Measurements from ENCODE around the gene HOXB5.

Gene HOXB5

DNA sequence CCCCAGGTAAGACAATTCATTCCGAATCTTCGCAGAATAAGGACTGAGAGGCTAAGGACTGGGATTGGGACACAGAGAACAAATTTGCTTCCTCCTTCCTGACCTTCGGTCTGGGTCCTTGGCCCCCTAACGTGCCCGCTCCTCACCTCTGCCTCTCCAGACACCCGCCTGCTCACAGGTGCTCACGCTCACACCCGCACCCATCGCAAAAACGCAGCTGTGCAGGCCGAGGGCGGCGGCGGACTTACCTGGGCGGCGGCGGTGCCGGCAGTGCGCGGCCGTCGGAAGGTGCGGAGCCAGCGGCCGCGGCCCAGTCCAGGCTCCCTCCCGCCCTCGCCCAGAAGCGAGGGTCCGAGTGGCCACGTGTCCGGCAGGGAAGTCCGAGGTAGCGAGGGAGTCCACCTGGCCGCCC lies 39.7 kb upstream of the HOXB5 start:
- DNase-seq (ENCODE audit: low read depth, low spot score): no peak
- in situ Hi-C loops (cut with HindIII; ENCODE audit: low sequenced_read_pairs): no loop called here
- H3K4me3 ChIP-seq (ENCODE audit: low read depth, low read length): no peak overlapping the region
- TF ChIP-seq, protein P1, sequence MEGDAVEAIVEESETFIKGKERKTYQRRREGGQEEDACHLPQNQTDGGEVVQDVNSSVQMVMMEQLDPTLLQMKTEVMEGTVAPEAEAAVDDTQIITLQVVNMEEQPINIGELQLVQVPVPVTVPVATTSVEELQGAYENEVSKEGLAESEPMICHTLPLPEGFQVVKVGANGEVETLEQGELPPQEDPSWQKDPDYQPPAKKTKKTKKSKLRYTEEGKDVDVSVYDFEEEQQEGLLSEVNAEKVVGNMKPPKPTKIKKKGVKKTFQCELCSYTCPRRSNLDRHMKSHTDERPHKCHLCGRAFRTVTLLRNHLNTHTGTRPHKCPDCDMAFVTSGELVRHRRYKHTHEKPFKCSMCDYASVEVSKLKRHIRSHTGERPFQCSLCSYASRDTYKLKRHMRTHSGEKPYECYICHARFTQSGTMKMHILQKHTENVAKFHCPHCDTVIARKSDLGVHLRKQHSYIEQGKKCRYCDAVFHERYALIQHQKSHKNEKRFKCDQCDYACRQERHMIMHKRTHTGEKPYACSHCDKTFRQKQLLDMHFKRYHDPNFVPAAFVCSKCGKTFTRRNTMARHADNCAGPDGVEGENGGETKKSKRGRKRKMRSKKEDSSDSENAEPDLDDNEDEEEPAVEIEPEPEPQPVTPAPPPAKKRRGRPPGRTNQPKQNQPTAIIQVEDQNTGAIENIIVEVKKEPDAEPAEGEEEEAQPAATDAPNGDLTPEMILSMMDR (IDR thresholded peaks at IDR 0.05; ENCODE audit: low read depth, low read length): no peak

DNA sequence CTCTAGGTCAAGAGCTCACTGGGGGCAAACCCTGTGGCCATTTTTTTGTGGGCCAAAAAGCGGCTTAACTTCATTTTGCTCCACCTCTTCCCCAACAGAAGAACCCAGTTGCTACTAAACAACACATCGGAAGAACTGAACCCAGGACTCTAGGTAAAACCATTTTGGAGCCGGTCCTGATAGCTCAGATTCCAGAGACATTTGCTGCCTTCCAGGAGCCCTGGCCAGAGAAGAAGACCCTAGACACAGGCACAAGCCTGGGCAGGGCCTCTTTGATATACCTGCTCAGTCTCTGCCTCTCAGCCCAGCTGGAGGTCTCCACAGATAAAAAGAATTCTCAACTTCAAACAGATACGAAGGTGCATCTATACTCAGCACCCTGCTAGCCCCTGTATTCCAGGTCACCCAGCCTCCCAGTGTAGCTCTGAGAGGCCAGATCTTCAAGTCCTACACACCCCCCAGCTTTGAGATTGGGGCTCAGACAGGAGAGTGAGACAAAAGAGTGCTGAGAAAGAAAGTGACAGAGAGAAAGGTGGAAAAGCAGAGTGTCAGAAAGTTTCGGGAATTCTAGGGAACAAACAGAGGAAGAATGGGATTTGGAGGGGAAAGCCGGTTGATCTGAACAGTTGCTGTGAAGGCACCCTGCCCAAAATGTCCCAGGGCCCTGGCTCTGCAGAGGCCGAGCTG lies 39.1 kb upstream of the HOXB5 start:
- TF ChIP-seq, protein P1 (IDR thresholded peaks at IDR 0.05; ENCODE audit: low read depth, low read length): no peak
- H3K4me3 ChIP-seq (ENCODE audit: low read depth, low read length): no peak overlapping the region
- no peak for DNase-seq (ENCODE audit: low read depth, low spot score)
- in situ Hi-C loops (cut with HindIII; ENCODE audit: low sequenced_read_pairs): no loop called here

DNA sequence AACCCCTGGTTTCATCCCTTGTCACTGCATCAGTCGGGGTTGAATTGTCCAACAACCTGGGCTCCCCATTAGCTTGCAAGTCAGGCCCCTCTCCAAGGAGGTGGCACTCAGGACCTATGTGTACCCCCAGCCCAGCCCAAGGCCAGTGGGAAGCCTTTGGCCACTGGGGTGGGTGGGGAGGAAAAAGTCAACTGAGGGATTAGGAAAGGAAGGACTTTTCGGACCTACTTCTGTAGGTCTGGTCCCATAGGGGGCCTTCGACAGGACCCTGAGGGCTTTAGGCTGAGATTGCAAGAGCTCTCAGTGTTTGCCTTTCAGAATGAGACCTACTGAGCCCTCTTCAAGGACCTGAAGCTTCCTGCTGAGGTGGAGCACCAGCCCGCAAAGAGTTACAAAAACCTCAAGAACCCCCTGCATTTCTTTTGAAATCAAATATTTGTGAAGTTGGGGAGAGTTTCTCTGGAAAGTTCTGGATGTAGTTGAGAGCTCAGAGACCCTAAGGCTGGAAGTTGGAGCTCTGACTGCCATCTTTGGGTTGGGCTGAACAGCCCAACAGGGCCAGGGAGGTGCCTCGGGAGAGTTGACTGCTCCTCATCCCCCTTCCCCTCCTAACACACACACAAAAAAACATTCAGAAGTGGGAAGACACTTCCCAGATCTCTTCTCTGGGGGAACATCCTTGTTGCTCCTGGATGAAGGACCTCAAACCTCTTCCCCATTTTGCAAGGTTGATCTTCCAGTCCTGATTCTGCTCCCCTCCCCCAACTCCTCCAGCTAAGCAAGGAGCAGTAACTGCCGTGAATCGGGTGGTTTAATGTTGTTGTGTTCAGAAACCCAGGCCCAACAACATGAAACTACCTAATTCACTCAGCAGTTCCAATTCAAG lies 38.4 kb upstream of the HOXB5 start:
- H3K4me3 ChIP-seq (ENCODE audit: low read depth, low read length): no peak overlapping the region
- TF ChIP-seq, protein P1 (IDR thresholded peaks at IDR 0.05; ENCODE audit: low read depth, low read length): no peak
- no peak for DNase-seq (ENCODE audit: low read depth, low spot score)
- in situ Hi-C loops (cut with HindIII; ENCODE audit: low sequenced_read_pairs): no loop called here

DNA sequence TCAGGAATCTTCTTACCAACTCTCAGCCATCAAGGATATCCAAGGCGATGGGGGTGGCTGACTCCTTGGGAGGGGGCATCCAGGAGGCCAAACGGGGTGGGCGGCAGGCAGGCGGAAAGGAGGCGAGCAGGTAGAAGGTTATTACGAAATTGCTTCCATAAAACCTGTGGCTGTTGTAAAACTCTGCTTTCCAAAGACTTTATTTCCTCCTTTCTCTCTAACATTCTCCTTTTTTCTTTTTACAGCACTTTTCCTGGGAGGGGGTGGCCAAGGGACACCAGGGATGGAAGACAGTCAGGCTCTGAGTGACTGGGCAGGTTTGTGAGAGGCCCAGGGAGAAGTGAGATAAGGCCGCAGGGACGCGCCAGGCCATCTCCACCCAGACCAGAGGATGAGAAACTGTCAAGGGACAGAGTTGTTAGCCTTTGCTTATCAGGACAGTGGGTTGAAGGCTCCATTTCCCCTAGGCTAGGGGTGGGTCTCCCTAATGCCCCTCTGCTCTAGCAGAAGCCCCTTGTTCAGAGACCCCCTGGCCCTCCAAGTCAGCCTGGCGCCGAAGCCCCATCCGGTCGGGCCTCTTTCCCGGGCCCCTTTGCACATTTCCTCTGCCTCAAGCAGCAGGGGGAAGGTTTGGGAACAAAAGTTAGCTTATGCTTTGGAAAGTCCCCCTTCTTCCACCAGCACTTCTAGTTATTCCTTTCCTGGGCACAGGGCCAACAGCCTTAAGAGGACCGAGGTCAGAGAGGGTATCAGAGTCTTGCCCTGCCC lies 37.5 kb upstream of the HOXB5 start:
- TF ChIP-seq, protein P1 (IDR thresholded peaks at IDR 0.05; ENCODE audit: low read depth, low read length): no peak
- in situ Hi-C loops (cut with HindIII; ENCODE audit: low sequenced_read_pairs): no loop called here
- no peak overlapping the region for H3K4me3 ChIP-seq (ENCODE audit: low read depth, low read length)
- no peak for DNase-seq (ENCODE audit: low read depth, low spot score)

DNA sequence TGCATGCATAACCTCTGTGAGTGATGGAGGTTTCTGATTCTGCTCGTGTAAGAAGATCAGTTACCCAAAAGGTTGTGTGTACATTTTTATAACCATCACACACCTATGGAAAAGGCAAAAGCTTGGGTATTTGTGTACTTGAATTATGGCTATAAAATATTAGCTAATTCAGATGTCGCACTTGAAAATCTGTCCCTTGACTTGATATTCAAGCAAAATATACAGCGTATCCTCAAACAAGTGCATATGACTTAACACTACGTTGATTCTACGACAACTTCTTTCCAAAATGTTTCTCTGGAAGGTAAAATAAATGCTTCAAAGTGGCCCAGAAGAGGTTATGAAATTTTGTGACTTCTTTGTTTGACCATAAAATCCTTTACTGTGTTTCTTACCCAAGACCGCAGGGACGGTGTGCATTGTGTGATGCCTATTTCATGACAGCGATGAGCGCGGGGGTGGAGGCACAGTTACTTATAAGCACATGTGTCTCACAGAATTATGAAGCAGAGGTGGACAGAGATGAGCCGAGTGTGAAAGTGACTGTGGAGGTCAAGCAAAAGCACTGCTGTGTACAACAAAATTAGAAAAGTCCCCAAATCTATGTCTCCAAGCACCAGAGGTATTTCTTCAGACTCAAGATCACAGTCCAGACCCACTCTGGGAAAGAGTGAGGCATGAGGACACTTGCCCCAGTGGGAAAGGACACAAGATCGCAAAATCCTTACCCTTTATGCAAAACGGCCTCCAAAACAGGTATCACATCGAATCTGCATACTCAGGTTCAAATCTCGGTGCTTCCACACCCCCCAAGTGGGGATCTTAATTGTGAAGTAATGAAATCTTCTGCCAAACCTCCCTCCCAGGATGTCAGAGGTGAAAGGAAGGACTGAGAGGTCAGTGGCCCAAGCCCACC lies 36.7 kb upstream of the HOXB5 start:
- DNase-seq (ENCODE audit: low read depth, low spot score): no peak
- in situ Hi-C loops (cut with HindIII; ENCODE audit: low sequenced_read_pairs): no loop called here
- TF ChIP-seq, protein P1 (IDR thresholded peaks at IDR 0.05; ENCODE audit: low read depth, low read length): no peak
- no peak overlapping the region for H3K4me3 ChIP-seq (ENCODE audit: low read depth, low read length)
